Neuronal stem cell (in vitro differentiated cells): ENCODE data around the gene MYL6B.
"Not testable (repeated sequence)": the region's sequence is repeated elsewhere in the genome, so short reads cannot be mapped to it uniquely, and the experiment has no call there.

Source experiments
- DNase-seq: peaks from one replicate; pipeline ENCODE4 v3.0.0-alpha.2; 2013; ENCODE audit warnings: low spot score
- H2AFZ ChIP-seq: one replicate; pipeline ENCODE4 v1.6.1; 2013; ENCODE audit warnings: mild to moderate bottlenecking, low read length, inconsistent platforms
- H2AK5ac ChIP-seq: 2 replicates; pipeline ENCODE4 v1.6.1; 2013; ENCODE audit warnings: low read depth, mild to moderate bottlenecking, inconsistent platforms, low read length, moderate library complexity, mixed read lengths
- H2BK120ac ChIP-seq: 2 replicates; pipeline ENCODE4 v1.6.1; 2013; ENCODE audit warnings: low read depth, mild to moderate bottlenecking, inconsistent platforms, low read length, moderate library complexity, mixed read lengths
- H2BK12ac ChIP-seq: one replicate; pipeline ENCODE4 v1.6.1; 2013; ENCODE audit warnings: low read length, inconsistent platforms
- H2BK15ac ChIP-seq: 2 replicates; pipeline ENCODE4 v1.6.1; 2013; ENCODE audit warnings: mild to moderate bottlenecking, low read length, inconsistent platforms, mixed read lengths
- H2BK5ac ChIP-seq: one replicate; pipeline ENCODE4 v1.6.1; 2013; ENCODE audit warnings: inconsistent platforms, mild to moderate bottlenecking, low read length, moderate library complexity
- H3K14ac ChIP-seq: one replicate; pipeline ENCODE4 v1.6.1; 2013; ENCODE audit warnings: low read length, inconsistent platforms
- H3K18ac ChIP-seq: 2 replicates; pipeline ENCODE4 v1.6.1; 2013; ENCODE audit warnings: low read length, inconsistent platforms
- H3K23ac ChIP-seq: 2 replicates; pipeline ENCODE4 v1.6.1; 2013; ENCODE audit warnings: low read depth, mild to moderate bottlenecking, mixed read lengths, low read length, inconsistent platforms; ENCODE audit not compliant: poor library complexity
- H3K27ac ChIP-seq: replicated peaks from 3 replicates; pipeline ENCODE4 v1.5.1; 2013; ENCODE audit warnings: low read length, inconsistent platforms
- H3K27me3 ChIP-seq, 3 experiments: 2 replicates each; pipeline ENCODE4 v1.6.1; 2013; ENCODE audit warnings: low read length in 3 of 3, mild to moderate bottlenecking in 2 of 3, inconsistent platforms in 1 of 3, low read depth in 1 of 3, mixed read lengths in 1 of 3, moderate library complexity in 1 of 3; ENCODE audit not compliant: control insufficient read depth in 3 of 3, insufficient read depth in 3 of 3
- H3K36me3 ChIP-seq, 2 donors: replicated peaks in 1 of 2; 2 replicates each; pipeline ENCODE4 v1.6.1; 2013; ENCODE audit warnings: low read length in 2 of 2; ENCODE audit not compliant: control insufficient read depth in 2 of 2, insufficient read depth in 2 of 2
- H3K4ac ChIP-seq: 2 replicates; pipeline ENCODE4 v1.6.1; 2013; ENCODE audit warnings: inconsistent platforms, mild to moderate bottlenecking, low read length, moderate library complexity
- H3K4me1 ChIP-seq, 2 donors: 1 replicate in 1 of 2; 2 replicates in 1 of 2; pipeline ENCODE4 v1.6.1; 2013; ENCODE audit warnings: low read length in 2 of 2, low read depth in 1 of 2; ENCODE audit not compliant: control insufficient read depth in 2 of 2, insufficient read depth in 1 of 2
- H3K4me2 ChIP-seq: one replicate; pipeline ENCODE4 v1.6.1; 2013; ENCODE audit warnings: mild to moderate bottlenecking, low read length, inconsistent platforms; ENCODE audit not compliant: insufficient read depth, poor library complexity, severe bottlenecking
- H3K4me3 ChIP-seq, 2 donors: 2 replicates each; pipeline ENCODE4 v1.5.1; 2013; ENCODE audit warnings: low read length in 2 of 2, mild to moderate bottlenecking in 2 of 2, inconsistent platforms in 1 of 2, moderate library complexity in 1 of 2
- H3K79me1 ChIP-seq: one replicate; pipeline ENCODE4 v1.6.1; 2013; ENCODE audit warnings: low read depth, mild to moderate bottlenecking, inconsistent platforms, low read length, moderate library complexity
- H3K9ac ChIP-seq: one replicate; pipeline ENCODE4 v1.6.1; 2013; ENCODE audit warnings: mild to moderate bottlenecking, low read depth, low read length, inconsistent platforms; ENCODE audit not compliant: poor library complexity
- H3K9me3 ChIP-seq, 2 donors: replicated peaks in 1 of 2; 2 replicates each; pipeline versions ENCODE3 to v1.6.1; 2013; ENCODE audit warnings: low read length in 2 of 2, mild to moderate bottlenecking in 2 of 2, inconsistent platforms in 1 of 2, low read depth in 1 of 2, mixed read lengths in 1 of 2, moderate library complexity in 1 of 2; ENCODE audit not compliant: control insufficient read depth in 2 of 2, insufficient read depth in 1 of 2
- H4K8ac ChIP-seq: one replicate; pipeline ENCODE4 v1.6.1; 2013; ENCODE audit warnings: low read depth, mild to moderate bottlenecking, inconsistent platforms, low read length, moderate library complexity
- H4K91ac ChIP-seq: one replicate; pipeline ENCODE4 v1.6.1; 2013; ENCODE audit warnings: low read length, low read depth, mild to moderate bottlenecking, inconsistent platforms; ENCODE audit not compliant: poor library complexity
- WGBS, 2 donors: extraction: QIAGEN DNeasy Blood & Tissue Kit; methylation state at CpG; one replicate each; pipeline ENCODE4 v1.1.7; 2013; ENCODE audit warnings: missing lambda C conversion rate in 2 of 2, mixed read lengths in 1 of 2; ENCODE audit not compliant: insufficient read length in 2 of 2, insufficient replicate concordance in 1 of 2; ENCODE audit errors: extremely low coverage in 2 of 2; 5-methylcytosine and 5-hydroxymethylcytosine counted together

MYL6B gene

DNA sequence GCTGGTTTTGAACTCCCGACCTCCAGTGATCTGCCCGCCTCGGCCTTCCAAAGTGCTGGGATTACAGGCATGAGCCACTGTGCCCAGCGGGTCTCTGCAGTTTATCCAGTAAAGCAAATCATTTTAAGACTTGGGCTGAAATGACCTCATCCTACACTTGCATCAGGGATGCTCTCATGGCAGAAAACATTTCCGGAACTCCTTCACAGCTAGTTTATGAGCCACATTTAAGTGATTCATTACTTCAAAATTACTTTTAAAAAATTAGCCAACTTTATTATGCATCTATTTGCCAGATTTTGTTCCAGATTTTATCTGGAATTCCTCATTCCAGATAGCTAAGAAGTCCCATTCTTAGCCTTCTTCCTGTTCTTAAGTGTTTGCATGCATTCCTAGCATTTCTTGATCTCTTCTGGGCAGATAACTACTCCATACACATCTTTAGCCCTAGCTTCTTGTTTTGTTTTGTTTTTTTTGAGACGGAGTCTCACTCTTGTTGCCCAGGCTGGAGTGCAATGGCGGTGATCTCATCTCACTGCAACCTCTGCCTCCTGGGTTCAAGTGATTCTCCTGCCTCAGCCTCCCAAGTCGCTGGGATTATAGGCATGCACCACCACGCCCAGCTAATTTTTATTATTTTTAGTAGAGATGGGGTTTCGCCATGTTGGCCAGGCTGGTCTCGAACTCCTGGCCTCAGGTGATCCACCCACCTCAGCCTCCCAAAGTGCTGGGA is 44.6 kb downstream of the MYL6B start:
- H3K27me3 ChIP-seq, H2AK5ac ChIP-seq, H3K9me3 ChIP-seq, H2BK5ac ChIP-seq, H3K36me3 ChIP-seq, H3K14ac ChIP-seq, H2BK15ac ChIP-seq, H4K91ac ChIP-seq, H3K4me1 ChIP-seq, H3K4me3 ChIP-seq, H3K9ac ChIP-seq, H3K4ac ChIP-seq, H3K23ac ChIP-seq, DNase-seq, H4K8ac ChIP-seq, H2BK12ac ChIP-seq, H2BK120ac ChIP-seq, H2AFZ ChIP-seq, H3K27ac ChIP-seq, H3K79me1 ChIP-seq, H3K4me2 ChIP-seq, H3K18ac ChIP-seq: not testable (repeated sequence)
- WGBS, 2 donors, result no CpG with 5 or more reads among the region's 11 CpGs

GRCh38 chr12:56197921-56198635 is 45.7 kb downstream of the MYL6B start:
- Histone ChIP-seq H3K9me3 (no peaks in the 10 kb centered on the region), H3K4me2 (no peak overlapping the region), H3K36me3 (no peaks in the 10 kb centered on the region), H3K14ac (no peak overlapping the region), H2BK12ac (no peak overlapping the region), H3K23ac (no peak overlapping the region), H2BK120ac (no peak overlapping the region), H4K8ac (no peak overlapping the region), H2BK5ac (no peak overlapping the region), H3K4me1 (no peaks in the 10 kb centered on the region), H2BK15ac (no peak overlapping the region), H3K9ac (no peak overlapping the region), H3K27me3 (no peaks in the 10 kb centered on the region), H3K18ac (no peak overlapping the region), H3K4me3 (no peak overlapping the region), H2AK5ac (no peak overlapping the region), H4K91ac (no peak overlapping the region), H3K4ac (no peak overlapping the region), H3K79me1 (no peaks in the 10 kb centered on the region), H3K27ac (no peak overlapping the region), H2AFZ (no peak overlapping the region)
- WGBS, 2 donors, result no CpG with 5 or more reads among the region's 9 CpGs
- no peak for DNase-seq

- Histone ChIP-seq H3K23ac (no peak overlapping the region), H2AK5ac (no peak overlapping the region), H2BK12ac (no peak overlapping the region), H3K79me1 (no peaks in the 10 kb centered on the region), H3K9ac (no peak overlapping the region), H2BK5ac (no peak overlapping the region), H3K4ac (no peak overlapping the region), H3K27ac (no peak overlapping the region), H4K91ac (no peak overlapping the region), H2AFZ (no peak overlapping the region), H3K36me3 (no peaks in the 10 kb centered on the region), H3K27me3 (no peaks in the 10 kb centered on the region), H3K4me1 (no peaks in the 10 kb centered on the region), H3K4me2 (no peak overlapping the region), H2BK120ac (no peak overlapping the region), H3K9me3 (no peaks in the 10 kb centered on the region), H3K14ac (no peak overlapping the region), H2BK15ac (no peak overlapping the region), H4K8ac (no peak overlapping the region), H3K18ac (no peak overlapping the region), H3K4me3 (no peak overlapping the region)
- WGBS, 2 donors, result no CpG with 5 or more reads among the region's 1 CpG
- DNase-seq, result no peak
These were observed 46.4 kb downstream of the MYL6B start for GRCh38 chr12:56198836-56199235.

GRCh38 chr12:56202366-56202765 is 50.0 kb downstream of the MYL6B start:
- no peak overlapping the region for H2BK15ac ChIP-seq
- no peak overlapping the region for H2AFZ ChIP-seq
- no peak overlapping the region for H2BK12ac ChIP-seq
- H3K27me3 ChIP-seq, result no peaks in the 10 kb centered on the region
- H3K23ac ChIP-seq, result no peak overlapping the region
- DNase-seq, result no peak
- peaks cover 18 to 32% of the 10 kb centered on the region in 2 donors for H3K36me3 ChIP-seq
- no CpG with 5 or more reads among the region's 1 CpG for WGBS, 2 donors
- no peak overlapping the region for H3K4me3 ChIP-seq
- H3K4ac ChIP-seq, result no peak overlapping the region
- H3K9ac ChIP-seq, result no peak overlapping the region
- H2AK5ac ChIP-seq, result no peak overlapping the region
- H4K91ac ChIP-seq, result no peak overlapping the region
- H4K8ac ChIP-seq, result no peak overlapping the region
- no peak overlapping the region for H2BK120ac ChIP-seq
- no peak overlapping the region for H3K4me2 ChIP-seq
- H3K18ac ChIP-seq, result no peak overlapping the region
- no peaks in the 10 kb centered on the region for H3K79me1 ChIP-seq
- no peaks in the 10 kb centered on the region for H3K4me1 ChIP-seq
- H2BK5ac ChIP-seq, result no peak overlapping the region
- H3K9me3 ChIP-seq, result no peaks in the 10 kb centered on the region
- no peak overlapping the region for H3K27ac ChIP-seq
- no peak overlapping the region for H3K14ac ChIP-seq
